HL-60 (cell line): ENCODE data around the gene TMEM273.

ENCODE experiments used
- GABPA ChIP-seq: IDR thresholded peaks from 2 replicates; pipeline ENCODE4 v1.6.1; 2012; ENCODE audit warnings: low read depth
- POLR2AphosphoS5 ChIP-seq: IDR thresholded peaks from 2 replicates; pipeline ENCODE4 v1.6.1; 2012; ENCODE audit warnings: low read depth
- SPI1 ChIP-seq: IDR thresholded peaks from 2 replicates; pipeline ENCODE4 v1.6.1; 2012; ENCODE audit warnings: low read depth, mild to moderate bottlenecking, borderline replicate concordance
- TF ChIP-seq, protein P1 (sequence below): IDR thresholded peaks from one replicate; pipeline ENCODE4 v1.5.1; 2011; ENCODE audit warnings: low read length, control low read depth, inconsistent platforms; ENCODE audit not compliant: insufficient read depth
- TF ChIP-seq, protein P2 (sequence below): IDR thresholded peaks from 2 replicates; pipeline ENCODE4 v1.6.1; 2012; ENCODE audit warnings: low read depth; ENCODE audit not compliant: insufficient replicate concordance

DNA sequence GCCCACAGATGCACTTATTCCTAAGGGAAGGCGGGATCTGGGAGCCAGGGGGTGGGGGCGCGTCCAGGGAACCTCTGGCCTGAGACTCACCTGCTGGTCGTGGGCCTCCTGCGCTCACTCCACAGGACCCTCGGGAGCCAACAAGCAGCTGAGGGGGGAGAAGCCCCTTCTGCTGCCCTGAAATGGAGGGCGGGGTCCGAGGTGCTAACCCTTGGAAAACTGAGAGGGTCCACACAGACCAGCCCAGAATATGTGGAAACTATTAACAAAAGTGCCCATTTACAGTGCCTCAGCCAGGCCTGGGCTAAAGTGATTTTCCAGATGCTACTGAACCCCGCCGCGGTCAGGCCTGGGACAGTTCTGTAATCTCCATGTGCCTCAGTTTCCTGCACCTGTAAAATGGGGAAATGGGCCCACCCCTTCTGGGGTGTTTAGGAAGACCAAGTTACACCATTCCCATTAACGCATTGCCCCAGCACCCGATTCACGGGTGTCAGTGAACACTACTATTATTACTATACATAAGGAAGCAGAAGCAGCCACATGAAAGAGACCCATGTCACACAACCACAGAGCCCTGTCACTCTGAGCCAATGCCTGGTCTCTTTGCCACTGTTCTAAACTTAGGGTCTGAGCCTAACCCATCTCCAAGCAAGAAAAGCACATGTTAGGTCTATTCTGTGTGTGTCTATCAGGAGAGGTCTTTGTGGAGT lies 72.2 kb downstream of the TMEM273 start:
- TF ChIP-seq, protein P1, sequence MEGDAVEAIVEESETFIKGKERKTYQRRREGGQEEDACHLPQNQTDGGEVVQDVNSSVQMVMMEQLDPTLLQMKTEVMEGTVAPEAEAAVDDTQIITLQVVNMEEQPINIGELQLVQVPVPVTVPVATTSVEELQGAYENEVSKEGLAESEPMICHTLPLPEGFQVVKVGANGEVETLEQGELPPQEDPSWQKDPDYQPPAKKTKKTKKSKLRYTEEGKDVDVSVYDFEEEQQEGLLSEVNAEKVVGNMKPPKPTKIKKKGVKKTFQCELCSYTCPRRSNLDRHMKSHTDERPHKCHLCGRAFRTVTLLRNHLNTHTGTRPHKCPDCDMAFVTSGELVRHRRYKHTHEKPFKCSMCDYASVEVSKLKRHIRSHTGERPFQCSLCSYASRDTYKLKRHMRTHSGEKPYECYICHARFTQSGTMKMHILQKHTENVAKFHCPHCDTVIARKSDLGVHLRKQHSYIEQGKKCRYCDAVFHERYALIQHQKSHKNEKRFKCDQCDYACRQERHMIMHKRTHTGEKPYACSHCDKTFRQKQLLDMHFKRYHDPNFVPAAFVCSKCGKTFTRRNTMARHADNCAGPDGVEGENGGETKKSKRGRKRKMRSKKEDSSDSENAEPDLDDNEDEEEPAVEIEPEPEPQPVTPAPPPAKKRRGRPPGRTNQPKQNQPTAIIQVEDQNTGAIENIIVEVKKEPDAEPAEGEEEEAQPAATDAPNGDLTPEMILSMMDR, result no peak
- TF ChIP-seq POLR2AphosphoS5, result no peak
- TF ChIP-seq SPI1, result no peak
- no peak for TF ChIP-seq GABPA
- TF ChIP-seq, protein P2, sequence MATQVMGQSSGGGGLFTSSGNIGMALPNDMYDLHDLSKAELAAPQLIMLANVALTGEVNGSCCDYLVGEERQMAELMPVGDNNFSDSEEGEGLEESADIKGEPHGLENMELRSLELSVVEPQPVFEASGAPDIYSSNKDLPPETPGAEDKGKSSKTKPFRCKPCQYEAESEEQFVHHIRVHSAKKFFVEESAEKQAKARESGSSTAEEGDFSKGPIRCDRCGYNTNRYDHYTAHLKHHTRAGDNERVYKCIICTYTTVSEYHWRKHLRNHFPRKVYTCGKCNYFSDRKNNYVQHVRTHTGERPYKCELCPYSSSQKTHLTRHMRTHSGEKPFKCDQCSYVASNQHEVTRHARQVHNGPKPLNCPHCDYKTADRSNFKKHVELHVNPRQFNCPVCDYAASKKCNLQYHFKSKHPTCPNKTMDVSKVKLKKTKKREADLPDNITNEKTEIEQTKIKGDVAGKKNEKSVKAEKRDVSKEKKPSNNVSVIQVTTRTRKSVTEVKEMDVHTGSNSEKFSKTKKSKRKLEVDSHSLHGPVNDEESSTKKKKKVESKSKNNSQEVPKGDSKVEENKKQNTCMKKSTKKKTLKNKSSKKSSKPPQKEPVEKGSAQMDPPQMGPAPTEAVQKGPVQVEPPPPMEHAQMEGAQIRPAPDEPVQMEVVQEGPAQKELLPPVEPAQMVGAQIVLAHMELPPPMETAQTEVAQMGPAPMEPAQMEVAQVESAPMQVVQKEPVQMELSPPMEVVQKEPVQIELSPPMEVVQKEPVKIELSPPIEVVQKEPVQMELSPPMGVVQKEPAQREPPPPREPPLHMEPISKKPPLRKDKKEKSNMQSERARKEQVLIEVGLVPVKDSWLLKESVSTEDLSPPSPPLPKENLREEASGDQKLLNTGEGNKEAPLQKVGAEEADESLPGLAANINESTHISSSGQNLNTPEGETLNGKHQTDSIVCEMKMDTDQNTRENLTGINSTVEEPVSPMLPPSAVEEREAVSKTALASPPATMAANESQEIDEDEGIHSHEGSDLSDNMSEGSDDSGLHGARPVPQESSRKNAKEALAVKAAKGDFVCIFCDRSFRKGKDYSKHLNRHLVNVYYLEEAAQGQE, result no peak
